Measurements from ENCODE around the gene ROR1. TPM values are rescaled to one million over a fixed set of nuclear protein-coding genes. Genes with fewer than 3 reads are reported as not detected.

Gene ROR1
- total RNA-seq, 1 experiment from 2014 or later: 19.0 TPM

DNA sequence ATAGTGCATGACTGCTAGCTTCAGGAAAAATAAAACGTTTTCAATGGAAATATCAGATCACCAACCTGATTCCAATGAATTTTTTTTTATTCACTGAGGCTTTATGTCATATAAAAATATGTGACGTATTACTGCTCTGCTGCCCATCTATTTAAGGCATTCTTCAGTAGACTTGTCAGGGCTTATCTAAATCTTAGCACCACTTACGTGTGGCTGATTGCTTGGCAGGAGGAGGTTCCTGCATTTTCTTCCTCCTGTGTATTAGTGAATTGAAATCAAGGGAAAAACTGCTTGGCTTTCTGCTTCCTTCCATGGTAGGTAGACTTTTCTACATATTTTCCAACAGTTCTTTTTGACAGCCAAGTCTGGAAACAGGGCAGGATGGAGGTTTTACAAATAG lies 80.3 kb downstream of the ROR1 start:
- Histone ChIP-seq H3K79me2 (ENCODE audit: low read depth) (peaks cover 36% of the 10 kb centered on the region), H3K4me1 (replicated peaks; ENCODE audit: insufficient read depth) (no peaks in the 10 kb centered on the region), H3K36me3 (ENCODE audit: low read depth) (no peaks in the 10 kb centered on the region), H3K9me3 (ENCODE audit: insufficient read depth, low read depth) (no peaks in the 10 kb centered on the region), H3K27me3 (ENCODE audit: insufficient read depth, low read depth) (no peaks in the 10 kb centered on the region), H3F3A (ENCODE audit: insufficient read depth, low read depth) (peaks cover 5% of the 10 kb centered on the region; the same call in 1 of the 2 replicates), H3K27ac (no peak overlapping the region), H2AFZ (no peak overlapping the region), H3K4me2 (no peak overlapping the region), H4K20me1 (ENCODE audit: insufficient read depth) (0 out of 2 replicates have a peak, but pooled peaks cover 3% of the 10 kb centered on the region), H3K9me2 (ENCODE audit: insufficient read depth) (no peaks in the 10 kb centered on the region), H3K4me3 (no peak overlapping the region)
- TF ChIP-seq EZH2 (IDR thresholded peaks at IDR 0.05; ENCODE audit: low read depth): no peak
- TF ChIP-seq, protein P1, sequence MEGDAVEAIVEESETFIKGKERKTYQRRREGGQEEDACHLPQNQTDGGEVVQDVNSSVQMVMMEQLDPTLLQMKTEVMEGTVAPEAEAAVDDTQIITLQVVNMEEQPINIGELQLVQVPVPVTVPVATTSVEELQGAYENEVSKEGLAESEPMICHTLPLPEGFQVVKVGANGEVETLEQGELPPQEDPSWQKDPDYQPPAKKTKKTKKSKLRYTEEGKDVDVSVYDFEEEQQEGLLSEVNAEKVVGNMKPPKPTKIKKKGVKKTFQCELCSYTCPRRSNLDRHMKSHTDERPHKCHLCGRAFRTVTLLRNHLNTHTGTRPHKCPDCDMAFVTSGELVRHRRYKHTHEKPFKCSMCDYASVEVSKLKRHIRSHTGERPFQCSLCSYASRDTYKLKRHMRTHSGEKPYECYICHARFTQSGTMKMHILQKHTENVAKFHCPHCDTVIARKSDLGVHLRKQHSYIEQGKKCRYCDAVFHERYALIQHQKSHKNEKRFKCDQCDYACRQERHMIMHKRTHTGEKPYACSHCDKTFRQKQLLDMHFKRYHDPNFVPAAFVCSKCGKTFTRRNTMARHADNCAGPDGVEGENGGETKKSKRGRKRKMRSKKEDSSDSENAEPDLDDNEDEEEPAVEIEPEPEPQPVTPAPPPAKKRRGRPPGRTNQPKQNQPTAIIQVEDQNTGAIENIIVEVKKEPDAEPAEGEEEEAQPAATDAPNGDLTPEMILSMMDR (conservative IDR thresholded peaks at IDR 0.05): no peak
- CTCF ChIA-PET: no interaction called here
- POLR2A ChIA-PET (ENCODE audit: unreplicated experiment): no interaction called here
- intact Hi-C loops (cut with micrococcal nuclease; ENCODE audit: unreplicated experiment): no loop called here
- DNase-seq: no peak
- BruUV-seq (replicated peaks): no TSS peak

DNA sequence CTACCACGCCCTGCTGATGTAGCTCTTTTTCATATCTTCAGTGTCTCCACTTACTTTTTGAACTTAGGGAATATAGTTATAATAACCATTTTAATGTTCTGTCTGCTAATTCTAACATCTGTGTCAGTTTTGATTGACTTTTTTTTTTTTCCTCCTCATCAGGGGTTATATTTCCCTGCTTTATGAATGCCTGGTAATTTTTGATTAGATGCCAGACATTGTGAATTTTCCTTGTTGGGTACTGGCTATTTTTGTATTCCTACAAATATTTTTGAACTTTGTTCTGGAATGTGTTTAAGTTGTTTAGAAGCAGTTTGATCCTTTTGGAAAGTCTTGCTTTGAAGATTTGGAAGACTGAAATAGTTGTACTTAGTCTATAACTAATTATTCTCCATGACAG lies 82.1 kb downstream of the ROR1 start:
- CTCF ChIA-PET: no interaction called here
- H2AFZ ChIP-seq: no peak overlapping the region
- H4K20me1 ChIP-seq (ENCODE audit: insufficient read depth): 0 out of 2 replicates have a peak, but pooled peaks cover 3% of the 10 kb centered on the region
- H3K36me3 ChIP-seq (ENCODE audit: low read depth): no peaks in the 10 kb centered on the region
- BruUV-seq (replicated peaks): no TSS peak
- POLR2A ChIA-PET (ENCODE audit: unreplicated experiment): no interaction called here
- H3K9me3 ChIP-seq (ENCODE audit: insufficient read depth, low read depth): no peaks in the 10 kb centered on the region
- no peak for TF ChIP-seq EZH2 (IDR thresholded peaks at IDR 0.05; ENCODE audit: low read depth)
- TF ChIP-seq, protein P1 (conservative IDR thresholded peaks at IDR 0.05): no peak
- no peak overlapping the region for H3K4me2 ChIP-seq
- H3F3A ChIP-seq (ENCODE audit: insufficient read depth, low read depth): peaks cover 5% of the 10 kb centered on the region; the same call in 1 of the 2 replicates
- DNase-seq: no peak
- no peaks in the 10 kb centered on the region for H3K27me3 ChIP-seq (ENCODE audit: insufficient read depth, low read depth)
- H3K4me1 ChIP-seq (replicated peaks; ENCODE audit: insufficient read depth): no peaks in the 10 kb centered on the region
- intact Hi-C loops (cut with micrococcal nuclease; ENCODE audit: unreplicated experiment): no loop called here
- H3K79me2 ChIP-seq (ENCODE audit: low read depth): peaks cover 45% of the 10 kb centered on the region
- H3K4me3 ChIP-seq: no peak overlapping the region
- no peak overlapping the region for H3K27ac ChIP-seq
- H3K9me2 ChIP-seq (ENCODE audit: insufficient read depth): no peaks in the 10 kb centered on the region

GRCh38 chr1:63856924-63857323 lies 83.1 kb downstream of the ROR1 start:
- Histone ChIP-seq H3K79me2 (ENCODE audit: low read depth) (peaks cover 50% of the 10 kb centered on the region), H3K27me3 (ENCODE audit: insufficient read depth, low read depth) (no peaks in the 10 kb centered on the region), H2AFZ (no peak overlapping the region), H3K9me2 (ENCODE audit: insufficient read depth) (no peaks in the 10 kb centered on the region), H3K4me2 (no peak overlapping the region), H3K27ac (no peak overlapping the region), H3F3A (ENCODE audit: insufficient read depth, low read depth) (peaks cover 5% of the 10 kb centered on the region; the same call in 1 of the 2 replicates), H4K20me1 (ENCODE audit: insufficient read depth) (0 out of 2 replicates have a peak, but pooled peaks cover 3% of the 10 kb centered on the region), H3K4me1 (replicated peaks; ENCODE audit: insufficient read depth) (no peaks in the 10 kb centered on the region), H3K9me3 (ENCODE audit: insufficient read depth, low read depth) (no peaks in the 10 kb centered on the region), H3K36me3 (ENCODE audit: low read depth) (no peaks in the 10 kb centered on the region), H3K4me3 (no peak overlapping the region)
- DNase-seq: no peak
- CTCF ChIA-PET: no interaction called here
- no TSS peak for BruUV-seq (replicated peaks)
- intact Hi-C loops (cut with micrococcal nuclease; ENCODE audit: unreplicated experiment): no loop called here
- POLR2A ChIA-PET (ENCODE audit: unreplicated experiment): no interaction called here
- no peak for TF ChIP-seq EZH2 (IDR thresholded peaks at IDR 0.05; ENCODE audit: low read depth)
- TF ChIP-seq, protein P1 (conservative IDR thresholded peaks at IDR 0.05): no peak
